ENCODE measurements around the gene USP13. TPM values are rescaled to one million over a fixed set of nuclear protein-coding genes. Genes with fewer than 3 reads are reported as not detected.

USP13 gene
- total and polyA plus RNA-seq, 2 experiments from 2014 or later: 9.6 to 22.7 TPM

DNA sequence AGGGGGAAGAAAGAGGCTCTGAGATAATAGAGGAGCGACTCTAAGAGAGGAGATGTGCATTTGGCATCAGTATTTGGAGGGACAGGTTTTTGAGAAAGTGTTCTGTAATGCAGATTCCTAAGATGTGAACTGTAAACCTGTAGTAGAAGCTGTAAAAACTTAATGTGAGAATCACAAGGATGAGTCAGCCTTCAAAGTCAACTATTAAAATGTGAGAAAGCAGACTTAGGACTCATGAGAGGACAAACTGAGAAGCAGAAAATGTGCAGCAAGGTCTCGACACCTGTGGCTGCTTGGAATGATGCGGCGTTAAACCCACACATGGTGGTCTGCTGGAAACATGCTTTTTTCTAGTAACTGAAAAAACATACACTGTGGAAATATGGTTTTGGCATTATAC, 36.0 kb downstream of the USP13 start:
- H3K27ac Mint-ChIP-seq: no peak overlapping the region
- H3K4me2 ChIP-seq: no peak overlapping the region
- no peak for ATAC-seq

More for the DNA sequence above, 36.0 kb downstream of the USP13 start:
- H3K9me2 ChIP-seq (ENCODE audit: insufficient read depth): peaks cover 5% of the 10 kb centered on the region; the same call in 1 of the 2 replicates
- H3K4me3 ChIP-seq: no peak overlapping the region
- H3K79me2 ChIP-seq (replicated peaks; ENCODE audit: insufficient read depth): peaks cover 48% of the 10 kb centered on the region
- H3K36me3 ChIP-seq (ENCODE audit: insufficient read depth): peaks cover 12% of the 10 kb centered on the region
- H3K9me3 Mint-ChIP-seq: 0 out of 3 replicates have a peak, but pooled peaks cover 2% of the 10 kb centered on the region
- no peak overlapping the region for H3K4me3 Mint-ChIP-seq
- no peak for TF ChIP-seq POLR2AphosphoS5 (IDR thresholded peaks at IDR 0.05; ENCODE audit: low read depth)
- no peak for TF ChIP-seq ZNF331 (CRISPR knock-in tag; IDR thresholded peaks at IDR 0.05; ENCODE audit: low read depth)
- TF ChIP-seq, protein P1, sequence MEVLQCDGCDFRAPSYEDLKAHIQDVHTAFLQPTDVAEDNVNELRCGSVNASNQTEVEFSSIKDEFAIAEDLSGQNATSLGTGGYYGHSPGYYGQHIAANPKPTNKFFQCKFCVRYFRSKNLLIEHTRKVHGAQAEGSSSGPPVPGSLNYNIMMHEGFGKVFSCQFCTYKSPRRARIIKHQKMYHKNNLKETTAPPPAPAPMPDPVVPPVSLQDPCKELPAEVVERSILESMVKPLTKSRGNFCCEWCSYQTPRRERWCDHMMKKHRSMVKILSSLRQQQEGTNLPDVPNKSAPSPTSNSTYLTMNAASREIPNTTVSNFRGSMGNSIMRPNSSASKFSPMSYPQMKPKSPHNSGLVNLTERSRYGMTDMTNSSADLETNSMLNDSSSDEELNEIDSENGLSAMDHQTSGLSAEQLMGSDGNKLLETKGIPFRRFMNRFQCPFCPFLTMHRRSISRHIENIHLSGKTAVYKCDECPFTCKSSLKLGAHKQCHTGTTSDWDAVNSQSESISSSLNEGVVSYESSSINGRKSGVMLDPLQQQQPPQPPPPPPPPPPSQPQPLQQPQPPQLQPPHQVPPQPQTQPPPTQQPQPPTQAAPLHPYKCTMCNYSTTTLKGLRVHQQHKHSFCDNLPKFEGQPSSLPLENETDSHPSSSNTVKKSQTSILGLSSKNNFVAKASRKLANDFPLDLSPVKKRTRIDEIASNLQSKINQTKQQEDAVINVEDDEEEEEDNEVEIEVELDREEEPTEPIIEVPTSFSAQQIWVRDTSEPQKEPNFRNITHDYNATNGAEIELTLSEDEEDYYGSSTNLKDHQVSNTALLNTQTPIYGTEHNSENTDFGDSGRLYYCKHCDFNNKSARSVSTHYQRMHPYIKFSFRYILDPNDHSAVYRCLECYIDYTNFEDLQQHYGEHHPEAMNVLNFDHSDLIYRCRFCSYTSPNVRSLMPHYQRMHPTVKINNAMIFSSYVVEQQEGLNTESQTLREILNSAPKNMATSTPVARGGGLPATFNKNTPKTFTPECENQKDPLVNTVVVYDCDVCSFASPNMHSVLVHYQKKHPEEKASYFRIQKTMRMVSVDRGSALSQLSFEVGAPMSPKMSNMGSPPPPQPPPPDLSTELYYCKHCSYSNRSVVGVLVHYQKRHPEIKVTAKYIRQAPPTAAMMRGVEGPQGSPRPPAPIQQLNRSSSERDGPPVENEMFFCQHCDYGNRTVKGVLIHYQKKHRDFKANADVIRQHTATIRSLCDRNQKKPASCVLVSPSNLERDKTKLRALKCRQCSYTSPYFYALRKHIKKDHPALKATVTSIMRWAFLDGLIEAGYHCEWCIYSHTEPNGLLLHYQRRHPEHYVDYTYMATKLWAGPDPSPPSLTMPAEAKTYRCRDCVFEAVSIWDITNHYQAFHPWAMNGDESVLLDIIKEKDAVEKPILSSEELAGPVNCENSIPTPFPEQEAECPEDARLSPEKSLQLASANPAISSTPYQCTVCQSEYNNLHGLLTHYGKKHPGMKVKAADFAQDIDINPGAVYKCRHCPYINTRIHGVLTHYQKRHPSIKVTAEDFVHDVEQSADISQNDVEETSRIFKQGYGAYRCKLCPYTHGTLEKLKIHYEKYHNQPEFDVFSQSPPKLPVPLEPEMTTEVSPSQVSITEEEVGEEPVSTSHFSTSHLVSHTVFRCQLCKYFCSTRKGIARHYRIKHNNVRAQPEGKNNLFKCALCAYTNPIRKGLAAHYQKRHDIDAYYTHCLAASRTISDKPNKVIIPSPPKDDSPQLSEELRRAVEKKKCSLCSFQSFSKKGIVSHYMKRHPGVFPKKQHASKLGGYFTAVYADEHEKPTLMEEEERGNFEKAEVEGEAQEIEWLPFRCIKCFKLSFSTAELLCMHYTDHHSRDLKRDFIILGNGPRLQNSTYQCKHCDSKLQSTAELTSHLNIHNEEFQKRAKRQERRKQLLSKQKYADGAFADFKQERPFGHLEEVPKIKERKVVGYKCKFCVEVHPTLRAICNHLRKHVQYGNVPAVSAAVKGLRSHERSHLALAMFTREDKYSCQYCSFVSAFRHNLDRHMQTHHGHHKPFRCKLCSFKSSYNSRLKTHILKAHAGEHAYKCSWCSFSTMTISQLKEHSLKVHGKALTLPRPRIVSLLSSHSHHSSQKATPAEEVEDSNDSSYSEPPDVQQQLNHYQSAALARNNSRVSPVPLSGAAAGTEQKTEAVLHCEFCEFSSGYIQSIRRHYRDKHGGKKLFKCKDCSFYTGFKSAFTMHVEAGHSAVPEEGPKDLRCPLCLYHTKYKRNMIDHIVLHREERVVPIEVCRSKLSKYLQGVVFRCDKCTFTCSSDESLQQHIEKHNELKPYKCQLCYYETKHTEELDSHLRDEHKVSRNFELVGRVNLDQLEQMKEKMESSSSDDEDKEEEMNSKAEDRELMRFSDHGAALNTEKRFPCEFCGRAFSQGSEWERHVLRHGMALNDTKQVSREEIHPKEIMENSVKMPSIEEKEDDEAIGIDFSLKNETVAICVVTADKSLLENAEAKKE (CRISPR knock-in tag; IDR thresholded peaks at IDR 0.05): no peak
- no peak for TF ChIP-seq ZNF114 (CRISPR knock-in tag; IDR thresholded peaks at IDR 0.05)
- TF ChIP-seq REST (IDR thresholded peaks at IDR 0.05; ENCODE audit: unreplicated experiment): no peak
- no peak for TF ChIP-seq JUNB (IDR thresholded peaks at IDR 0.05; ENCODE audit: unreplicated experiment)
- TF ChIP-seq, protein P2, sequence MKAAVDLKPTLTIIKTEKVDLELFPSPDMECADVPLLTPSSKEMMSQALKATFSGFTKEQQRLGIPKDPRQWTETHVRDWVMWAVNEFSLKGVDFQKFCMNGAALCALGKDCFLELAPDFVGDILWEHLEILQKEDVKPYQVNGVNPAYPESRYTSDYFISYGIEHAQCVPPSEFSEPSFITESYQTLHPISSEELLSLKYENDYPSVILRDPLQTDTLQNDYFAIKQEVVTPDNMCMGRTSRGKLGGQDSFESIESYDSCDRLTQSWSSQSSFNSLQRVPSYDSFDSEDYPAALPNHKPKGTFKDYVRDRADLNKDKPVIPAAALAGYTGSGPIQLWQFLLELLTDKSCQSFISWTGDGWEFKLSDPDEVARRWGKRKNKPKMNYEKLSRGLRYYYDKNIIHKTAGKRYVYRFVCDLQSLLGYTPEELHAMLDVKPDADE (IDR thresholded peaks at IDR 0.05): no peak
- TF ChIP-seq EZH2phosphoT487 (IDR thresholded peaks at IDR 0.05; ENCODE audit: unreplicated experiment): no peak
- no peak for TF ChIP-seq NANOG (IDR thresholded peaks at IDR 0.05; ENCODE audit: borderline replicate concordance)
- TF ChIP-seq, protein P3, sequence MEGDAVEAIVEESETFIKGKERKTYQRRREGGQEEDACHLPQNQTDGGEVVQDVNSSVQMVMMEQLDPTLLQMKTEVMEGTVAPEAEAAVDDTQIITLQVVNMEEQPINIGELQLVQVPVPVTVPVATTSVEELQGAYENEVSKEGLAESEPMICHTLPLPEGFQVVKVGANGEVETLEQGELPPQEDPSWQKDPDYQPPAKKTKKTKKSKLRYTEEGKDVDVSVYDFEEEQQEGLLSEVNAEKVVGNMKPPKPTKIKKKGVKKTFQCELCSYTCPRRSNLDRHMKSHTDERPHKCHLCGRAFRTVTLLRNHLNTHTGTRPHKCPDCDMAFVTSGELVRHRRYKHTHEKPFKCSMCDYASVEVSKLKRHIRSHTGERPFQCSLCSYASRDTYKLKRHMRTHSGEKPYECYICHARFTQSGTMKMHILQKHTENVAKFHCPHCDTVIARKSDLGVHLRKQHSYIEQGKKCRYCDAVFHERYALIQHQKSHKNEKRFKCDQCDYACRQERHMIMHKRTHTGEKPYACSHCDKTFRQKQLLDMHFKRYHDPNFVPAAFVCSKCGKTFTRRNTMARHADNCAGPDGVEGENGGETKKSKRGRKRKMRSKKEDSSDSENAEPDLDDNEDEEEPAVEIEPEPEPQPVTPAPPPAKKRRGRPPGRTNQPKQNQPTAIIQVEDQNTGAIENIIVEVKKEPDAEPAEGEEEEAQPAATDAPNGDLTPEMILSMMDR (conservative IDR thresholded peaks at IDR 0.05; ENCODE audit: low read depth in 2 of 2): no peak
- no peak for TF ChIP-seq EZH2 (IDR thresholded peaks at IDR 0.05; ENCODE audit: low read depth, unreplicated experiment)
- TF ChIP-seq STAT1 (IDR thresholded peaks at IDR 0.05; ENCODE audit: unreplicated experiment): no peak
- no peak for TF ChIP-seq CREB1 (CRISPR knock-in tag; IDR thresholded peaks at IDR 0.05; ENCODE audit: low read depth)
- no peaks in the 10 kb centered on the region for H3K27me3 Mint-ChIP-seq (ENCODE audit: insufficient read depth, low read depth, poor library complexity)
- no peak overlapping the region for H2AFZ ChIP-seq
- no peaks in the 10 kb centered on the region for H3K4me1 ChIP-seq (ENCODE audit: insufficient read depth)
- H3F3A ChIP-seq (replicated peaks; ENCODE audit: low read depth): no peaks in the 10 kb centered on the region
- no peaks in the 10 kb centered on the region for H3K27me3 ChIP-seq (ENCODE audit: insufficient read depth)
- H4K20me1 ChIP-seq (replicated peaks; ENCODE audit: insufficient read depth): no peaks in the 10 kb centered on the region; the same call in 1 of the 2 replicates
- H3K36me3 Mint-ChIP-seq (ENCODE audit: low read depth): peaks cover 28% of the 10 kb centered on the region
- H3K4me1 Mint-ChIP-seq: no peaks in the 10 kb centered on the region; the same call in 2 of the 3 replicates
- no peak for DNase-seq (ENCODE audit: low spot score)
- no peak overlapping the region for H3K27ac ChIP-seq (ENCODE audit: low read depth)
